ENCODE results near the gene AOPEP.

AOPEP gene

GRCh38 chr9:95094002-95094401 lies 367.5 kb downstream of the AOPEP start:
- Histone ChIP-seq H3K9me3 (ENCODE audit: insufficient read depth, low read length) (no peaks in the 10 kb centered on the region), H3K27ac (ENCODE audit: low read depth, low read length) (no peak overlapping the region), H3K36me3 (ENCODE audit: low read length) (no peaks in the 10 kb centered on the region), H4K20me1 (ENCODE audit: low read depth, low read length) (no peaks in the 10 kb centered on the region), H3K9ac (ENCODE audit: low read length) (no peak overlapping the region), H3K4me3 (ENCODE audit: insufficient read depth, low read length, poor library complexity, severe bottlenecking) (no peak overlapping the region), H3K79me2 (ENCODE audit: insufficient read depth, low read length) (no peaks in the 10 kb centered on the region), H3F3A (ENCODE audit: insufficient read depth) (no peaks in the 10 kb centered on the region), H3K9me2 (replicated peaks; ENCODE audit: insufficient read depth, low read length) (no peaks in the 10 kb centered on the region), H3K4me2 (ENCODE audit: low read depth, low read length, poor library complexity, severe bottlenecking) (no peak overlapping the region), H2AFZ (ENCODE audit: low read depth, low read length, severe bottlenecking) (no peak overlapping the region), H3K27me3 (ENCODE audit: low read length) (no peaks in the 10 kb centered on the region)
- no peak for TF ChIP-seq EZH2phosphoT487 (conservative IDR thresholded peaks at IDR 0.05; ENCODE audit: low read length)
- TF ChIP-seq CTCF (IDR thresholded peaks at IDR 0.05; ENCODE audit: insufficient read depth, low read length, poor library complexity, severe bottlenecking): no peak

GRCh38 chr9:95095641-95096355 lies 369.3 kb downstream of the AOPEP start:
- no peaks in the 10 kb centered on the region for H3K9me3 ChIP-seq (ENCODE audit: insufficient read depth, low read length)
- no peak overlapping the region for H3K27ac ChIP-seq (ENCODE audit: low read depth, low read length)
- no peak for TF ChIP-seq EZH2phosphoT487 (conservative IDR thresholded peaks at IDR 0.05; ENCODE audit: low read length)
- no peaks in the 10 kb centered on the region for H3K79me2 ChIP-seq (ENCODE audit: insufficient read depth, low read length)
- no peak overlapping the region for H3K4me3 ChIP-seq (ENCODE audit: insufficient read depth, low read length, poor library complexity, severe bottlenecking)
- H3K27me3 ChIP-seq (ENCODE audit: low read length): no peaks in the 10 kb centered on the region
- no peaks in the 10 kb centered on the region for H3K36me3 ChIP-seq (ENCODE audit: low read length)
- H2AFZ ChIP-seq (ENCODE audit: low read depth, low read length, severe bottlenecking): no peak overlapping the region
- no peaks in the 10 kb centered on the region for H3F3A ChIP-seq (ENCODE audit: insufficient read depth)
- no peak overlapping the region for H3K4me2 ChIP-seq (ENCODE audit: low read depth, low read length, poor library complexity, severe bottlenecking)
- H3K9ac ChIP-seq (ENCODE audit: low read length): no peak overlapping the region
- no peaks in the 10 kb centered on the region for H3K9me2 ChIP-seq (replicated peaks; ENCODE audit: insufficient read depth, low read length)
- H4K20me1 ChIP-seq (ENCODE audit: low read depth, low read length): no peaks in the 10 kb centered on the region

GRCh38 chr9:95096381-95096780 lies 369.9 kb downstream of the AOPEP start:
- H3K79me2 ChIP-seq (ENCODE audit: insufficient read depth, low read length): no peaks in the 10 kb centered on the region
- no peaks in the 10 kb centered on the region for H3K9me2 ChIP-seq (replicated peaks; ENCODE audit: insufficient read depth, low read length)
- no peaks in the 10 kb centered on the region for H3K27me3 ChIP-seq (ENCODE audit: low read length)
- no peaks in the 10 kb centered on the region for H3K9me3 ChIP-seq (ENCODE audit: insufficient read depth, low read length)
- no peaks in the 10 kb centered on the region for H4K20me1 ChIP-seq (ENCODE audit: low read depth, low read length)
- no peaks in the 10 kb centered on the region for H3K36me3 ChIP-seq (ENCODE audit: low read length)
- H3K4me3 ChIP-seq (ENCODE audit: insufficient read depth, low read length, poor library complexity, severe bottlenecking): no peak overlapping the region
- H3K27ac ChIP-seq (ENCODE audit: low read depth, low read length): no peak overlapping the region
- no peak overlapping the region for H3K4me2 ChIP-seq (ENCODE audit: low read depth, low read length, poor library complexity, severe bottlenecking)
- no peaks in the 10 kb centered on the region for H3F3A ChIP-seq (ENCODE audit: insufficient read depth)
- H2AFZ ChIP-seq (ENCODE audit: low read depth, low read length, severe bottlenecking): no peak overlapping the region
- no peak for TF ChIP-seq CTCF (IDR thresholded peaks at IDR 0.05; ENCODE audit: insufficient read depth, low read length, poor library complexity, severe bottlenecking)
- TF ChIP-seq EZH2phosphoT487 (conservative IDR thresholded peaks at IDR 0.05; ENCODE audit: low read length): no peak
- no peak overlapping the region for H3K9ac ChIP-seq (ENCODE audit: low read length)

- Histone ChIP-seq H3K4me2 (ENCODE audit: low read depth, low read length, poor library complexity, severe bottlenecking) (no peak overlapping the region), H4K20me1 (ENCODE audit: low read depth, low read length) (no peaks in the 10 kb centered on the region), H3F3A (ENCODE audit: insufficient read depth) (no peaks in the 10 kb centered on the region)
Measured at GRCh38 chr9:95096807-95097206, 370.3 kb downstream of the AOPEP start.

More at GRCh38 chr9:95096807-95097206, 370.3 kb downstream of the AOPEP start:
- no peak overlapping the region for H3K4me3 ChIP-seq (ENCODE audit: insufficient read depth, low read length, poor library complexity, severe bottlenecking)
- no peak overlapping the region for H3K9ac ChIP-seq (ENCODE audit: low read length)
- H3K9me3 ChIP-seq (ENCODE audit: insufficient read depth, low read length): no peaks in the 10 kb centered on the region
- no peaks in the 10 kb centered on the region for H3K79me2 ChIP-seq (ENCODE audit: insufficient read depth, low read length)
- no peaks in the 10 kb centered on the region for H3K9me2 ChIP-seq (replicated peaks; ENCODE audit: insufficient read depth, low read length)
- no peak overlapping the region for H2AFZ ChIP-seq (ENCODE audit: low read depth, low read length, severe bottlenecking)
- TF ChIP-seq CTCF (IDR thresholded peaks at IDR 0.05; ENCODE audit: insufficient read depth, low read length, poor library complexity, severe bottlenecking): no peak
- no peak for TF ChIP-seq EZH2phosphoT487 (conservative IDR thresholded peaks at IDR 0.05; ENCODE audit: low read length)
- no peak overlapping the region for H3K27ac ChIP-seq (ENCODE audit: low read depth, low read length)
- no peaks in the 10 kb centered on the region for H3K36me3 ChIP-seq (ENCODE audit: low read length)
- no peaks in the 10 kb centered on the region for H3K27me3 ChIP-seq (ENCODE audit: low read length)

Data from SU-DHL-6 (cell line).